ENCODE data around the gene ANKRD11.

Gene ANKRD11

GRCh38 chr16:89287777-89288576 is 202.4 kb downstream of the ANKRD11 start:
- H2AFZ ChIP-seq (ENCODE audit: low read length) = no peak overlapping the region
- H4K20me1 ChIP-seq (ENCODE audit: insufficient read depth, low read length, poor library complexity, severe bottlenecking) = no peaks in the 10 kb centered on the region
- no peaks in the 10 kb centered on the region for H3F3A ChIP-seq (ENCODE audit: low read depth)
- no peaks in the 10 kb centered on the region for H3K4me1 ChIP-seq (ENCODE audit: insufficient read depth, low read length, poor library complexity, severe bottlenecking)
- no peaks in the 10 kb centered on the region for H3K9me3 ChIP-seq (ENCODE audit: insufficient read depth, low read depth, low read length)
- H3K27me3 ChIP-seq (ENCODE audit: insufficient read depth, low read length, poor library complexity, severe bottlenecking) = no peaks in the 10 kb centered on the region
- no peak overlapping the region for H3K4me2 ChIP-seq (ENCODE audit: low read depth, low read length, poor library complexity, severe bottlenecking)
- peaks cover 47% of the 10 kb centered on the region; the same call in 1 of the 2 replicates for H3K36me3 ChIP-seq (ENCODE audit: insufficient read depth, low read length)
- no peak overlapping the region for H3K9ac ChIP-seq (ENCODE audit: low read depth, low read length, poor library complexity, severe bottlenecking)
- no peak for TF ChIP-seq EZH2phosphoT487 (IDR thresholded peaks at IDR 0.05; ENCODE audit: borderline replicate concordance)
- no peak for TF ChIP-seq CTCF (conservative IDR thresholded peaks at IDR 0.05; ENCODE audit: low read length)
- no peaks in the 10 kb centered on the region for H3K79me2 ChIP-seq (ENCODE audit: insufficient read depth, low read length)
- H3K4me3 ChIP-seq (ENCODE audit: low read length, poor library complexity, severe bottlenecking) = no peak overlapping the region
- no peaks in the 10 kb centered on the region for H3K9me2 ChIP-seq (replicated peaks; ENCODE audit: low read depth, low read length)

DNA sequence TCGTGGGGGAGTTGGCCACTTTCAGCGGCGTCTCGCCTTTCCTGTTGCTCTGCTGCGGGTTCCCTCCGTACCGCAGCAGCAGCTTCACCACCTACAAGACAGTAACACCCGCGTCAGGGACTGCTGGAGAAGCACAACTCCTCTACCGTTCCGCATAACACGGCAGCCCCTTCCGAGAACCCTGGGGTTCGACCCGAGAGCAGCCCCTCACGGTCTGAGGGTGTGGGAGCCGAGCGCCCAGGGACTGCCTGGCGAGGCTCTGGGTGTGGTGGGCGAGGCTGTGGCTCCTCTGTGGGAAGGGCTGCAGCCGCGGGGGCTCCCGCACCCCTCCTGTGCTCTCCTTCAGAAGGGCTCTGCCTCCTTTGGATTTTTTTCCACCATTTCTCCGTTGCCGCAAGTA is 204.3 kb downstream of the ANKRD11 start:
- H3K9me3 ChIP-seq (ENCODE audit: insufficient read depth, low read depth, low read length) = no peaks in the 10 kb centered on the region
- H3K36me3 ChIP-seq (ENCODE audit: insufficient read depth, low read length) = peaks cover 47% of the 10 kb centered on the region; the same call in 1 of the 2 replicates
- H3F3A ChIP-seq (ENCODE audit: low read depth) = no peaks in the 10 kb centered on the region
- H3K9me2 ChIP-seq (replicated peaks; ENCODE audit: low read depth, low read length) = no peaks in the 10 kb centered on the region
- H3K4me1 ChIP-seq (ENCODE audit: insufficient read depth, low read length, poor library complexity, severe bottlenecking) = no peaks in the 10 kb centered on the region
- H3K27me3 ChIP-seq (ENCODE audit: insufficient read depth, low read length, poor library complexity, severe bottlenecking) = no peaks in the 10 kb centered on the region
- TF ChIP-seq CTCF (conservative IDR thresholded peaks at IDR 0.05; ENCODE audit: low read length) = no peak
- no peak for TF ChIP-seq EZH2phosphoT487 (IDR thresholded peaks at IDR 0.05; ENCODE audit: borderline replicate concordance)
- no peaks in the 10 kb centered on the region for H4K20me1 ChIP-seq (ENCODE audit: insufficient read depth, low read length, poor library complexity, severe bottlenecking)
- no peak overlapping the region for H3K4me2 ChIP-seq (ENCODE audit: low read depth, low read length, poor library complexity, severe bottlenecking)
- no peak overlapping the region for H2AFZ ChIP-seq (ENCODE audit: low read length)
- no peak overlapping the region for H3K9ac ChIP-seq (ENCODE audit: low read depth, low read length, poor library complexity, severe bottlenecking)
- no peaks in the 10 kb centered on the region for H3K79me2 ChIP-seq (ENCODE audit: insufficient read depth, low read length)
- H3K4me3 ChIP-seq (ENCODE audit: low read length, poor library complexity, severe bottlenecking) = no peak overlapping the region

DNA sequence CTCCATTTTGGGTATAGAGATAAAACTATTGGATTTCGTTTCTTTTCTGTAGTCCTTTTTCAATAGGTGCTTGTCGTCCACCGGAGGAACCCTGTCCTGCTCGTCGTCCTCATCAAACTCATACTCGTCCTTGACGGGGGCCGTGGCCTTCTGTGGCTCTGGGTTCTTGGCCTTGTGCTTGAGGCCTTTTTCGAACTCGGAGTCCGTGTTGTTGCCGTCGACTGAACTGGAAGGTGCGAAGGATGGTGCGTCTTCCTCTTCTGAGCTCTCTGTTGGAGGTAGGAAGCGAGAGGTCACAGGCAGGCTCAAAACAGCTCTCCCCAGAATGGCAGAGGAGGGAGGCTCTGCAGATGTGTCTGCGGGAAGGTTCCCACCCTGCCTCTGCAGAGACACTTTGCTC is 205.0 kb downstream of the ANKRD11 start:
- H3K9me3 ChIP-seq (ENCODE audit: insufficient read depth, low read depth, low read length) = no peaks in the 10 kb centered on the region
- H3K4me2 ChIP-seq (ENCODE audit: low read depth, low read length, poor library complexity, severe bottlenecking) = no peak overlapping the region
- TF ChIP-seq CTCF (conservative IDR thresholded peaks at IDR 0.05; ENCODE audit: low read length) = no peak
- no peak for TF ChIP-seq EZH2phosphoT487 (IDR thresholded peaks at IDR 0.05; ENCODE audit: borderline replicate concordance)
- no peaks in the 10 kb centered on the region for H3K4me1 ChIP-seq (ENCODE audit: insufficient read depth, low read length, poor library complexity, severe bottlenecking)
- no peaks in the 10 kb centered on the region for H3F3A ChIP-seq (ENCODE audit: low read depth)
- H3K27me3 ChIP-seq (ENCODE audit: insufficient read depth, low read length, poor library complexity, severe bottlenecking) = no peaks in the 10 kb centered on the region
- H2AFZ ChIP-seq (ENCODE audit: low read length) = no peak overlapping the region
- no peaks in the 10 kb centered on the region for H4K20me1 ChIP-seq (ENCODE audit: insufficient read depth, low read length, poor library complexity, severe bottlenecking)
- no peak overlapping the region for H3K9ac ChIP-seq (ENCODE audit: low read depth, low read length, poor library complexity, severe bottlenecking)
- H3K4me3 ChIP-seq (ENCODE audit: low read length, poor library complexity, severe bottlenecking) = no peak overlapping the region
- no peaks in the 10 kb centered on the region for H3K79me2 ChIP-seq (ENCODE audit: insufficient read depth, low read length)
- H3K9me2 ChIP-seq (replicated peaks; ENCODE audit: low read depth, low read length) = no peaks in the 10 kb centered on the region
- peaks cover 47% of the 10 kb centered on the region; the same call in 1 of the 2 replicates for H3K36me3 ChIP-seq (ENCODE audit: insufficient read depth, low read length)

Measured in Loucy (cell line).